Measurements from ENCODE around the gene RBKS. TPM values are rescaled to one million over a fixed set of nuclear protein-coding genes. Genes with fewer than 3 reads are reported as not detected.

Gene RBKS
- total and polyA plus RNA-seq, 2 of the 8 experiments (the other 6 are each of a cell fraction or from before 2014, with no cell fraction given): 1.1 to 1.5 TPM

- no peaks in the 10 kb centered on the region for H3K9me3 ChIP-seq (ENCODE audit: insufficient read depth in 2 of 2, low read depth in 1 of 2, low read length in 1 of 2)
- ChIA-PET POLR2A (ENCODE audit: partially characterized antibody) (no interaction called here), CTCF (ENCODE audit: partially characterized antibody) (no interaction called here)
- no peak overlapping the region for H2AFZ ChIP-seq (ENCODE audit: low read length)
- no peak overlapping the region for H3K9ac ChIP-seq (replicated peaks in 1 of 4; ENCODE audit: extremely low read depth in 1 of 4, low read depth in 3 of 4, low read length in 3 of 4)
- H4K91ac ChIP-seq (replicated peaks; ENCODE audit: insufficient read length, low read length): no peak overlapping the region
- H2BK120ac ChIP-seq (replicated peaks; ENCODE audit: low read depth, low read length): no peak overlapping the region
- DNase-seq (ENCODE audit: low read depth in 1 of 2, low spot score in 2 of 2) (no peak), FAIRE-seq (no peak)
- H3K4me2 ChIP-seq (ENCODE audit: insufficient read depth in 1 of 2, low read depth in 2 of 2, low read length in 2 of 2): no peak overlapping the region
- H3K56ac ChIP-seq (replicated peaks; ENCODE audit: insufficient read length, low read depth, low read length): no peak overlapping the region
- TF ChIP-seq SP2 (IDR thresholded peaks at IDR 0.05; ENCODE audit: low read length) (no peak), GABPA (IDR thresholded peaks at IDR 0.05; ENCODE audit: borderline replicate concordance, insufficient read depth, low read length) (no peak), CHD1 (IDR thresholded peaks at IDR 0.05; ENCODE audit: low read depth, low read length) (no peak), KDM4A (IDR thresholded peaks at IDR 0.05; ENCODE audit: low read depth, low read length, severe bottlenecking) (no peak), NANOG (IDR thresholded peaks at IDR 0.05; ENCODE audit: insufficient read depth, low read depth, low read length, poor library complexity, severe bottlenecking) (no peak), TAF1 (IDR thresholded peaks at IDR 0.05; ENCODE audit: low read depth, low read length) (no peak)
- TF ChIP-seq, protein P1, sequence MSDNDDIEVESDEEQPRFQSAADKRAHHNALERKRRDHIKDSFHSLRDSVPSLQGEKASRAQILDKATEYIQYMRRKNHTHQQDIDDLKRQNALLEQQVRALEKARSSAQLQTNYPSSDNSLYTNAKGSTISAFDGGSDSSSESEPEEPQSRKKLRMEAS (IDR thresholded peaks at IDR 0.05): no peak
- H3K18ac ChIP-seq (ENCODE audit: extremely low read depth, low read length): no peak overlapping the region
- no peaks in the 10 kb centered on the region for H3K23me2 ChIP-seq (ENCODE audit: low read depth, low read length)
- H4K20me1 ChIP-seq (replicated peaks in 1 of 2; ENCODE audit: control insufficient read depth in 1 of 2, insufficient read depth in 2 of 2, low read length in 2 of 2): no peaks in the 10 kb centered on the region
- no peak overlapping the region for H3K14ac ChIP-seq (ENCODE audit: insufficient read length)
- H3K27ac ChIP-seq (ENCODE audit: low read depth, low read length): no peak overlapping the region
- H3K36me3 ChIP-seq (ENCODE audit: control insufficient read depth in 2 of 4, insufficient read depth in 4 of 4, low read length in 3 of 4): no peaks in the 10 kb centered on the region
- no peak overlapping the region for H2BK12ac ChIP-seq (ENCODE audit: low read depth, low read length)
- H2BK15ac ChIP-seq (ENCODE audit: low read length): no peak overlapping the region
- no peak overlapping the region for H2BK5ac ChIP-seq (ENCODE audit: low read depth, low read length)
- H4K5ac ChIP-seq (ENCODE audit: insufficient read length, low read depth, low read length): no peak overlapping the region
- no peaks in the 10 kb centered on the region for H3K79me2 ChIP-seq (ENCODE audit: control insufficient read depth in 1 of 2, insufficient read depth in 2 of 2, low read length in 2 of 2)
- H3K27me3 ChIP-seq (replicated peaks in 1 of 4; ENCODE audit: control insufficient read depth in 3 of 4, extremely low read depth in 1 of 4, insufficient read depth in 3 of 4, low read length in 3 of 4): no peaks in the 10 kb centered on the region
- 0 out of 7 replicates have a peak, but pooled peaks cover 0 to 2% (median 0%) of the 10 kb centered on the region in 4 experiments for H3K4me1 ChIP-seq (replicated peaks in 1 of 4; ENCODE audit: control insufficient read depth in 3 of 4, insufficient read depth in 4 of 4, low read length in 3 of 4)
- no peak overlapping the region for H3K23ac ChIP-seq (ENCODE audit: insufficient read length)
- H2BK20ac ChIP-seq (ENCODE audit: low read length): no peak overlapping the region
- no peak overlapping the region for H4K8ac ChIP-seq (ENCODE audit: extremely low read depth, insufficient read depth, low read length)
- no peak overlapping the region for H3K4ac ChIP-seq (replicated peaks; ENCODE audit: insufficient read length, low read depth, low read length)
- H3K79me1 ChIP-seq (ENCODE audit: low read depth, low read length): no peaks in the 10 kb centered on the region
- no peak overlapping the region for H2AK5ac ChIP-seq (ENCODE audit: low read depth, low read length)
- no peak overlapping the region for H3K4me3 ChIP-seq (ENCODE audit: extremely low read depth in 1 of 4, insufficient read depth in 2 of 4, low read depth in 3 of 4, low read length in 4 of 4)
Observed at GRCh38 chr2:27915874-27916273, 25.7 kb upstream of the RBKS start.

Measured in H1 (cell line).